ENCODE results near the gene STXBP5.

DNA sequence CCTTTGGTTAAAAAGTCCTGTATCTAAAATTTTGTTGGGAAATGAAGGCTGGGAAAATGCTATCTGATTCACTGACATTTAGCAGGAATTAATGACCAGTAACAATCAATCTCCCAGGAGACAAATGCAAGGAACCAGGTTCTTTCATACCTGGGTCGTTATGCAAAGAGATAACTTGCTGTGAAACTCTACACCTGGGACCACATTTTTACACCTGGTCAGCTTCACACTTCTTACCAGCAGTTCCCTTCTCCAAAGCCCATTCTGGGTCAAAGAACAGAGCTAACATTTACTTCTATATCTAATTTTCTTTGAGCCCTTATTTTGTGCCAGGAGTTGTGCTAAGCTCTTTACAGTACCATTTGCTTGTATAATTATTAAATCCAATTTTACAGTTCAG, 27.4 kb upstream of the STXBP5 start:
- TF ChIP-seq, protein P1, sequence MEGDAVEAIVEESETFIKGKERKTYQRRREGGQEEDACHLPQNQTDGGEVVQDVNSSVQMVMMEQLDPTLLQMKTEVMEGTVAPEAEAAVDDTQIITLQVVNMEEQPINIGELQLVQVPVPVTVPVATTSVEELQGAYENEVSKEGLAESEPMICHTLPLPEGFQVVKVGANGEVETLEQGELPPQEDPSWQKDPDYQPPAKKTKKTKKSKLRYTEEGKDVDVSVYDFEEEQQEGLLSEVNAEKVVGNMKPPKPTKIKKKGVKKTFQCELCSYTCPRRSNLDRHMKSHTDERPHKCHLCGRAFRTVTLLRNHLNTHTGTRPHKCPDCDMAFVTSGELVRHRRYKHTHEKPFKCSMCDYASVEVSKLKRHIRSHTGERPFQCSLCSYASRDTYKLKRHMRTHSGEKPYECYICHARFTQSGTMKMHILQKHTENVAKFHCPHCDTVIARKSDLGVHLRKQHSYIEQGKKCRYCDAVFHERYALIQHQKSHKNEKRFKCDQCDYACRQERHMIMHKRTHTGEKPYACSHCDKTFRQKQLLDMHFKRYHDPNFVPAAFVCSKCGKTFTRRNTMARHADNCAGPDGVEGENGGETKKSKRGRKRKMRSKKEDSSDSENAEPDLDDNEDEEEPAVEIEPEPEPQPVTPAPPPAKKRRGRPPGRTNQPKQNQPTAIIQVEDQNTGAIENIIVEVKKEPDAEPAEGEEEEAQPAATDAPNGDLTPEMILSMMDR (tag by site-specific recombination; IDR thresholded peaks at IDR 0.05): no peak
- TF ChIP-seq ZNF561 (tag by site-specific recombination; IDR thresholded peaks at IDR 0.05; ENCODE audit: borderline replicate concordance): no peak
- TF ChIP-seq, protein P2, sequence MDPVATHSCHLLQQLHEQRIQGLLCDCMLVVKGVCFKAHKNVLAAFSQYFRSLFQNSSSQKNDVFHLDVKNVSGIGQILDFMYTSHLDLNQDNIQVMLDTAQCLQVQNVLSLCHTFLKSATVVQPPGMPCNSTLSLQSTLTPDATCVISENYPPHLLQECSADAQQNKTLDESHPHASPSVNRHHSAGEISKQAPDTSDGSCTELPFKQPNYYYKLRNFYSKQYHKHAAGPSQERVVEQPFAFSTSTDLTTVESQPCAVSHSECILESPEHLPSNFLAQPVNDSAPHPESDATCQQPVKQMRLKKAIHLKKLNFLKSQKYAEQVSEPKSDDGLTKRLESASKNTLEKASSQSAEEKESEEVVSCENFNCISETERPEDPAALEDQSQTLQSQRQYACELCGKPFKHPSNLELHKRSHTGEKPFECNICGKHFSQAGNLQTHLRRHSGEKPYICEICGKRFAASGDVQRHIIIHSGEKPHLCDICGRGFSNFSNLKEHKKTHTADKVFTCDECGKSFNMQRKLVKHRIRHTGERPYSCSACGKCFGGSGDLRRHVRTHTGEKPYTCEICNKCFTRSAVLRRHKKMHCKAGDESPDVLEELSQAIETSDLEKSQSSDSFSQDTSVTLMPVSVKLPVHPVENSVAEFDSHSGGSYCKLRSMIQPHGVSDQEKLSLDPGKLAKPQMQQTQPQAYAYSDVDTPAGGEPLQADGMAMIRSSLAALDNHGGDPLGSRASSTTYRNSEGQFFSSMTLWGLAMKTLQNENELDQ (tag by site-specific recombination; IDR thresholded peaks at IDR 0.05; ENCODE audit: low read depth): no peak

All from HEK293 (cell line).